HepG2 (cell line): ENCODE measurements around the gene PCGF3. TPM values are rescaled to one million over a fixed set of nuclear protein-coding genes. Genes with fewer than 3 reads are reported as not detected.

Source experiments
- ATAC-seq: fragments of 200-7000 bp; cut with Tn5 transposase; 3 replicates; pipeline ENCODE4 v1.9.1; 2020; ENCODE audit warnings: mild to moderate bottlenecking, moderate library complexity
- BruUV-seq: library from RNA; stranded (reverse); fragments of 400-500 nt; replicated peaks from 2 replicates; lab custom pipeline; 2021; lab: Mats Ljungman, UMichigan
- CTCF ChIA-PET: fragments of 300-600 bp; formaldehyde crosslinking; extraction: SDS; loops from one replicate; lab custom pipeline; 2021; ENCODE audit warnings: low total read pairs, inconsistent platforms, low intra/inter-chr PET ratio; lab: Yijun Ruan, JAX
- POLR2A ChIA-PET: fragments of 350-600 bp; sonication (Branson Sonifier 250); formaldehyde crosslinking; loops from one replicate; lab custom pipeline; 2020; ENCODE audit warnings: antibody characterized with exemption, inconsistent platforms; lab: Yijun Ruan, JAX
- DNase-seq: peaks from one replicate; pipeline ENCODE4 v3.0.0-alpha.2; 2015; ENCODE audit warnings: low spot score
- FAIRE-seq: peaks from 3 replicates; lab custom pipeline; 2011; peaks lifted over from hg19 to GRCh38; lab: Jason Lieb, UNC
- H2AFZ ChIP-seq: one replicate; pipeline ENCODE4 v1.6.1; 2011; ENCODE audit warnings: low read length, inconsistent platforms
- H3K27ac ChIP-seq: fragments of 300-600 bp; 3 replicates; pipeline ENCODE4 v1.8.0; 2011; ENCODE audit warnings: mixed run types, mild to moderate bottlenecking, mixed read lengths, low read length, inconsistent platforms; ENCODE audit not compliant: insufficient read depth; ENCODE audit errors: extremely low read length
- H3K27me3 ChIP-seq, 2 experiments: fragments of 200-600 bp in 1 of 2; 2 replicates in 1 of 2; 3 replicates in 1 of 2; pipeline versions ENCODE4 v1.6.0 to v1.8.0; 2011; ENCODE audit warnings: low read length in 2 of 2, mild to moderate bottlenecking in 2 of 2, moderate library complexity in 2 of 2, inconsistent platforms in 1 of 2; ENCODE audit not compliant: insufficient read depth in 2 of 2, control insufficient read depth in 1 of 2
- H3K36me3 ChIP-seq, 2 experiments: fragments of 200-600 bp in 1 of 2; replicated peaks in 1 of 2; 2 replicates in 1 of 2; 3 replicates in 1 of 2; pipeline versions ENCODE4 v1.5.1 to v1.8.0; 2011; ENCODE audit warnings: low read length in 2 of 2, inconsistent platforms in 1 of 2; ENCODE audit not compliant: insufficient read depth in 2 of 2, control insufficient read depth in 1 of 2
- H3K4me1 ChIP-seq: 2 replicates; pipeline ENCODE4 v1.5.1; 2012; ENCODE audit warnings: low read length, inconsistent platforms; ENCODE audit not compliant: insufficient read depth
- H3K4me2 ChIP-seq: 2 replicates; pipeline ENCODE4 v1.6.0; 2011; ENCODE audit warnings: low read depth, low read length, inconsistent platforms
- H3K4me3 ChIP-seq, 3 experiments: fragments of 200-600 bp in 1 of 3; sonication (generic), shearing (Covaris generic) in 1 of 3; replicated peaks in 1 of 3; 2 replicates each; pipeline ENCODE4 v1.5.1; 2011 to 2016; ENCODE audit warnings: low read length in 3 of 3, inconsistent platforms in 2 of 3, low read depth in 2 of 3, mild to moderate bottlenecking in 2 of 3, control low read depth in 1 of 3, mixed read lengths in 1 of 3; ENCODE audit not compliant: insufficient read depth in 1 of 3
- H3K79me2 ChIP-seq: one replicate; pipeline ENCODE4 v1.6.1; 2011; ENCODE audit warnings: low read length, inconsistent platforms; ENCODE audit not compliant: insufficient read depth
- H3K9ac ChIP-seq: 2 replicates; pipeline ENCODE4 v1.6.0; 2011; ENCODE audit warnings: mild to moderate bottlenecking, low read depth, low read length, inconsistent platforms; ENCODE audit not compliant: insufficient read depth
- H3K9me3 ChIP-seq: 2 replicates; pipeline ENCODE4 v1.5.1; 2012; ENCODE audit warnings: mild to moderate bottlenecking, low read length
- H4K20me1 ChIP-seq: 2 replicates; pipeline ENCODE4 v1.6.0; 2011; ENCODE audit warnings: inconsistent platforms, mild to moderate bottlenecking, low read length, moderate library complexity; ENCODE audit not compliant: insufficient read depth
- HOXA7 ChIP-seq: sonication (generic); formaldehyde crosslinking; IDR thresholded peaks from 2 replicates; pipeline ENCODE4 v1.8.1; 2022; ENCODE audit warnings: mild to moderate bottlenecking, missing genetic modification reagents, moderate library complexity
- PHF21A ChIP-seq: sonication (generic); formaldehyde crosslinking; IDR thresholded peaks from 2 replicates; pipeline ENCODE4 v1.5.0; 2020; ENCODE audit warnings: mild to moderate bottlenecking, missing genetic modification reagents
- RAD21 ChIP-seq: fragments of 450-650 bp; formaldehyde crosslinking; IDR thresholded peaks from 2 replicates; pipeline ENCODE4 v1.5.0; 2020; ENCODE audit warnings: mild to moderate bottlenecking
- SRSF9 ChIP-seq: fragments of 200-400 bp; formaldehyde crosslinking; IDR thresholded peaks from 2 replicates; pipeline ENCODE4 v1.6.1; 2018; ENCODE audit warnings: borderline replicate concordance, mild to moderate bottlenecking, low read depth, low read length; ENCODE audit not compliant: insufficient read depth, poor library complexity, severe bottlenecking
- ZBTB38 ChIP-seq: sonication (generic); formaldehyde crosslinking; IDR thresholded peaks from 2 replicates; pipeline ENCODE4 v1.5.1; 2020; ENCODE audit warnings: mild to moderate bottlenecking, missing genetic modification reagents
- ZBTB7B ChIP-seq: sonication (generic); formaldehyde crosslinking; IDR thresholded peaks from 2 replicates; pipeline ENCODE4 v1.4.0; 2020; ENCODE audit warnings: missing genetic modification reagents
- WGBS: methylation state at CpG from one replicate; pipeline ENCODE4 v1.1.6; 2017; ENCODE audit warnings: low lambda C conversion rate; 5-methylcytosine and 5-hydroxymethylcytosine counted together
- in situ Hi-C: cut with HindIII; loops from 2 replicates; pipeline ENCODE4 v1.10.0; 2017; ENCODE audit warnings: low pct_unique_long_range_greater_than_20kb; ENCODE audit not compliant: extremely low pct_ligation_motif_present
- intact Hi-C: fragments of 100-400 bp; cut with micrococcal nuclease; formaldehyde crosslinking; loops from one replicate; pipeline ENCODE4 v1.10.0; 2022; ENCODE audit not compliant: unreplicated experiment
- polyA plus RNA-seq, 8 experiments: library from polyadenylated mRNA; depleted of rRNA in 3 of 8; stranded (reverse) in 7 of 8; unstranded in 1 of 8; fragments of >200 nt; fragmentation: Illumina TruSeq in 4 of 8; extraction: Trizol in 4 of 8; gene quantifications; 2 replicates each; pipeline versions ENCODE4 v1.2.1 to v1.2.3, GENCODE V29; 2011 to 2016; ENCODE audit warnings: low read depth in 4 of 8, missing spikeins in 1 of 8, mixed read lengths in 1 of 8; ENCODE audit not compliant: insufficient read depth in 1 of 8
- total RNA-seq, 5 experiments: library from RNA; depleted of rRNA; stranded (reverse); fragments of >200 nt; fragmentation: Illumina TruSeq; extraction: Trizol; gene quantifications; 2 replicates each; pipeline ENCODE4 v1.2.3, GENCODE V29; 2016; ENCODE audit warnings: low read depth in 1 of 5
- TF ChIP-seq, protein P1 (sequence below): sonication (generic); formaldehyde crosslinking; IDR thresholded peaks from 2 replicates; pipeline ENCODE4 v1.5.0; 2020; ENCODE audit warnings: mild to moderate bottlenecking, missing genetic modification reagents, borderline replicate concordance
- TF ChIP-seq, protein P2 (sequence below), 2 experiments: sonication (generic) in 1 of 2; formaldehyde crosslinking in 1 of 2; IDR thresholded peaks; 2 replicates each; pipeline versions ENCODE4 v1.5.1 to v1.6.1; 2011 to 2020; ENCODE audit warnings: borderline replicate concordance in 1 of 2, low read depth in 1 of 2, low read length in 1 of 2, mild to moderate bottlenecking in 1 of 2, missing genetic modification reagents in 1 of 2, moderate library complexity in 1 of 2
- TF ChIP-seq, protein P3 (sequence below): IDR thresholded peaks from 2 replicates; pipeline ENCODE4 v1.6.1; 2016; ENCODE audit warnings: control low read depth

PCGF3 gene
- total and polyA plus RNA-seq, 2 of the 13 experiments (the other 11 are each of a cell fraction or from before 2014, with no cell fraction given) = 28.6 to 66.2 TPM

DNA sequence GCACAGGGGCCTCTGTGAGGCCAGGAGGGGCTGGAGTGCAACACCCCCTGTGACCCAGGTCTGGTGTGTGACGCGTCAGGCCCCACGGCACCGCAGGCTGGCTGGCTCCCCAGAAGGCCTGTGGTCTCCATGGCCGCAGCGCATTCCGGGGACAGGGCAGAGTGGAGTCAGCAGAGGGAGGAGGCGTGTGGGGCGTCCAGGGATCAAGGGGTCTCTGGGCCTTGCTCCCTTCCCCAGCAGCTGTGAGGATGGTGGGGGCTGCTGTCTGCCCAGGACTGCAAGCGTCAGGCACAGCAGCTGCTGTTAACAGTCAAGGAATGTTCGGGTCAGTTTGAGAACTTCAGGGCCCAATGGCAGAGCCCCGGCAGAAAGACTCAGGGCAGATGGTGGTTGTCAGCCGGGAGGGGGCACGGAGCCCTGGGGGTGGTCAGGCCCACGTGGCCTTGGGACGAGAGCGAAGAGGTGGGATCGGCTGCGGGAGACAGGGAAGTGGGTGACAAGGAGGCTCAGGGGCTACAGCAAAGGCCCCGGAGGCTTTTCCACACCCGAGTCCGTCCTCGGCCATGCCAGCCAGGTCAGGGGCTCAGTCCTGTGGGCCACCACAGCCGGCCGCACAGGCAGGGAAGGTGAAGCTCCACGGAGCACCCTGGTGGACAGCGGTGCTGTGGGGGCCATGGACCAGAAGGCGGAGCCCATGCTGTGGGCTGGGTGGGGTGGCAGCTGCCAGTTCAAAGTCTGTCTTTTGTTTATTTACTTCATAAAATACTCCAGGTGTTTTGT lies 18.3 kb downstream of the PCGF3 start:
- H3K4me3 ChIP-seq = no peak overlapping the region
- DNase-seq = peak; percentile 30
- no peak overlapping the region for H2AFZ ChIP-seq
- FAIRE-seq = no peak
- intact Hi-C loops = loop anchor here (5.0 kb wide), 1 partner anchor 37 kb away; the partner anchor contains the start of gene SLC49A3
- no TSS peak for BruUV-seq
- H3K27me3 ChIP-seq = no peaks in the 10 kb centered on the region; a peak in 1 of 5 replicates
- ChIA-PET POLR2A (interaction anchor here (1.0 to 1.3 kb wide), 2 partner anchors 15 to 58 kb away, joined by 3 read pairs; no protein-coding TSS in a partner anchor), CTCF (no interaction called here)
- H3K9me3 ChIP-seq = no peaks in the 10 kb centered on the region
- WGBS = 88% methylated on average over 14 of the region's 28 CpGs
- in situ Hi-C loops = no loop called here
- peaks cover 28% of the 10 kb centered on the region; the same call in 1 of the 2 replicates for H4K20me1 ChIP-seq
- peaks cover 17% of the 10 kb centered on the region for H3K4me1 ChIP-seq
- peak overlapping the region; percentile 29; the same call in 1 of the 2 replicates for H3K4me2 ChIP-seq
- H3K36me3 ChIP-seq = peaks cover 4 to 6% of the 10 kb centered on the region in 2 experiments; a peak in 2 of 5 replicates
- peak; percentile 78 for ATAC-seq
- H3K79me2 ChIP-seq = peaks cover 45% of the 10 kb centered on the region
- no peak overlapping the region for H3K9ac ChIP-seq
- H3K27ac ChIP-seq = peak overlapping the region; percentile 13
- TF ChIP-seq, protein P1, sequence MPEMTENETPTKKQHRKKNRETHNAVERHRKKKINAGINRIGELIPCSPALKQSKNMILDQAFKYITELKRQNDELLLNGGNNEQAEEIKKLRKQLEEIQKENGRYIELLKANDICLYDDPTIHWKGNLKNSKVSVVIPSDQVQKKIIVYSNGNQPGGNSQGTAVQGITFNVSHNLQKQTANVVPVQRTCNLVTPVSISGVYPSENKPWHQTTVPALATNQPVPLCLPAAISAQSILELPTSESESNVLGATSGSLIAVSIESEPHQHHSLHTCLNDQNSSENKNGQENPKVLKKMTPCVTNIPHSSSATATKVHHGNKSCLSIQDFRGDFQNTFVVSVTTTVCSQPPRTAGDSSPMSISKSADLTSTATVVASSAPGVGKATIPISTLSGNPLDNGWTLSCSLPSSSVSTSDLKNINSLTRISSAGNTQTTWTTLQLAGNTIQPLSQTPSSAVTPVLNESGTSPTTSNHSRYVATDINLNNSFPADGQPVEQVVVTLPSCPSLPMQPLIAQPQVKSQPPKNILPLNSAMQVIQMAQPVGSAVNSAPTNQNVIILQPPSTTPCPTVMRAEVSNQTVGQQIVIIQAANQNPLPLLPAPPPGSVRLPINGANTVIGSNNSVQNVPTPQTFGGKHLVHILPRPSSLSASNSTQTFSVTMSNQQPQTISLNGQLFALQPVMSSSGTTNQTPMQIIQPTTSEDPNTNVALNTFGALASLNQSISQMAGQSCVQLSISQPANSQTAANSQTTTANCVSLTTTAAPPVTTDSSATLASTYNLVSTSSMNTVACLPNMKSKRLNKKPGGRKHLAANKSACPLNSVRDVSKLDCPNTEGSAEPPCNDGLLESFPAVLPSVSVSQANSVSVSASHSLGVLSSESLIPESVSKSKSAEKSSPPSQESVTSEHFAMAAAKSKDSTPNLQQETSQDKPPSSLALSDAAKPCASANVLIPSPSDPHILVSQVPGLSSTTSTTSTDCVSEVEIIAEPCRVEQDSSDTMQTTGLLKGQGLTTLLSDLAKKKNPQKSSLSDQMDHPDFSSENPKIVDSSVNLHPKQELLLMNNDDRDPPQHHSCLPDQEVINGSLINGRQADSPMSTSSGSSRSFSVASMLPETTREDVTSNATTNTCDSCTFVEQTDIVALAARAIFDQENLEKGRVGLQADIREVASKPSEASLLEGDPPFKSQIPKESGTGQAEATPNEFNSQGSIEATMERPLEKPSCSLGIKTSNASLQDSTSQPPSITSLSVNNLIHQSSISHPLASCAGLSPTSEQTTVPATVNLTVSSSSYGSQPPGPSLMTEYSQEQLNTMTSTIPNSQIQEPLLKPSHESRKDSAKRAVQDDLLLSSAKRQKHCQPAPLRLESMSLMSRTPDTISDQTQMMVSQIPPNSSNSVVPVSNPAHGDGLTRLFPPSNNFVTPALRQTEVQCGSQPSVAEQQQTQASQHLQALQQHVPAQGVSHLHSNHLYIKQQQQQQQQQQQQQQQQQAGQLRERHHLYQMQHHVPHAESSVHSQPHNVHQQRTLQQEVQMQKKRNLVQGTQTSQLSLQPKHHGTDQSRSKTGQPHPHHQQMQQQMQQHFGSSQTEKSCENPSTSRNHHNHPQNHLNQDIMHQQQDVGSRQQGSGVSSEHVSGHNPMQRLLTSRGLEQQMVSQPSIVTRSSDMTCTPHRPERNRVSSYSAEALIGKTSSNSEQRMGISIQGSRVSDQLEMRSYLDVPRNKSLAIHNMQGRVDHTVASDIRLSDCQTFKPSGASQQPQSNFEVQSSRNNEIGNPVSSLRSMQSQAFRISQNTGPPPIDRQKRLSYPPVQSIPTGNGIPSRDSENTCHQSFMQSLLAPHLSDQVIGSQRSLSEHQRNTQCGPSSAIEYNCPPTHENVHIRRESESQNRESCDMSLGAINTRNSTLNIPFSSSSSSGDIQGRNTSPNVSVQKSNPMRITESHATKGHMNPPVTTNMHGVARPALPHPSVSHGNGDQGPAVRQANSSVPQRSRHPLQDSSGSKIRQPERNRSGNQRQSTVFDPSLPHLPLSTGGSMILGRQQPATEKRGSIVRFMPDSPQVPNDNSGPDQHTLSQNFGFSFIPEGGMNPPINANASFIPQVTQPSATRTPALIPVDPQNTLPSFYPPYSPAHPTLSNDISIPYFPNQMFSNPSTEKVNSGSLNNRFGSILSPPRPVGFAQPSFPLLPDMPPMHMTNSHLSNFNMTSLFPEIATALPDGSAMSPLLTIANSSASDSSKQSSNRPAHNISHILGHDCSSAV = no peak
- TF ChIP-seq PHF21A (CRISPR knock-in tag) (0 out of 2 replicates have a peak, but pooled peaks have one; percentile 27), SRSF9 (no peak), RAD21 (0 out of 2 replicates have a peak, but pooled peaks have one; percentile 22), ZBTB7B (CRISPR knock-in tag) (peak; percentile 47; the same call in 1 of the 2 replicates), HOXA7 (0 out of 2 replicates have a peak, but pooled peaks have one; percentile 39), ZBTB38 (CRISPR knock-in tag) (peak; percentile 65; the same call in 1 of the 2 replicates)
- TF ChIP-seq, protein P2, sequence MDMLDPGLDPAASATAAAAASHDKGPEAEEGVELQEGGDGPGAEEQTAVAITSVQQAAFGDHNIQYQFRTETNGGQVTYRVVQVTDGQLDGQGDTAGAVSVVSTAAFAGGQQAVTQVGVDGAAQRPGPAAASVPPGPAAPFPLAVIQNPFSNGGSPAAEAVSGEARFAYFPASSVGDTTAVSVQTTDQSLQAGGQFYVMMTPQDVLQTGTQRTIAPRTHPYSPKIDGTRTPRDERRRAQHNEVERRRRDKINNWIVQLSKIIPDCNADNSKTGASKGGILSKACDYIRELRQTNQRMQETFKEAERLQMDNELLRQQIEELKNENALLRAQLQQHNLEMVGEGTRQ (IDR thresholded peaks at IDR 0.05; ENCODE audit: low read depth, low read length) = no peak
- TF ChIP-seq, protein P2 (CRISPR knock-in tag; IDR thresholded peaks at IDR 0.05; ENCODE audit: borderline replicate concordance) = no peak
- TF ChIP-seq, protein P3, sequence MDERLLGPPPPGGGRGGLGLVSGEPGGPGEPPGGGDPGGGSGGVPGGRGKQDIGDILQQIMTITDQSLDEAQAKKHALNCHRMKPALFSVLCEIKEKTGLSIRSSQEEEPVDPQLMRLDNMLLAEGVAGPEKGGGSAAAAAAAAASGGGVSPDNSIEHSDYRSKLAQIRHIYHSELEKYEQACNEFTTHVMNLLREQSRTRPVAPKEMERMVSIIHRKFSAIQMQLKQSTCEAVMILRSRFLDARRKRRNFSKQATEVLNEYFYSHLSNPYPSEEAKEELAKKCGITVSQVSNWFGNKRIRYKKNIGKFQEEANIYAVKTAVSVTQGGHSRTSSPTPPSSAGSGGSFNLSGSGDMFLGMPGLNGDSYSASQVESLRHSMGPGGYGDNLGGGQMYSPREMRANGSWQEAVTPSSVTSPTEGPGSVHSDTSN (CRISPR knock-in tag) = no peak
